Activated naive CD4-positive, alpha-beta T cell treated with anti-CD3 and anti-CD28 coated beads, Interleukin-2, amount 10 ng/mL, durations not matched to agents 7 days and 5 days (primary cell): ENCODE data around the gene PUM2.
"Not testable (repeated sequence)": the region's sequence is repeated elsewhere in the genome, so short reads cannot be mapped to it uniquely, and the experiment has no call there.

Experiments
- CTCF ChIA-PET: fragments of 350-600 bp; sonication (Branson Sonifier 250); formaldehyde crosslinking; loops from one replicate; lab custom pipeline; 2021; ENCODE audit warnings: antibody characterized with exemption; lab: Charles Lee
- DNase-seq: peaks from one replicate; pipeline ENCODE4 v3.0.0-alpha.2; 2020
- H3K27ac Mint-ChIP-seq: one replicate; pipeline ENCODE4 v1.8.0; 2021; ENCODE audit warnings: mild to moderate bottlenecking, moderate library complexity, mixed read lengths
- H3K27me3 Mint-ChIP-seq: one replicate; pipeline ENCODE4 v1.8.0; 2021; ENCODE audit warnings: mild to moderate bottlenecking, mixed read lengths
- H3K36me3 Mint-ChIP-seq: one replicate; pipeline ENCODE4 v1.8.0; 2021; ENCODE audit warnings: mixed read lengths
- H3K4me1 Mint-ChIP-seq: one replicate; pipeline ENCODE4 v1.8.0; 2021; ENCODE audit warnings: mixed read lengths
- H3K4me3 Mint-ChIP-seq: one replicate; pipeline ENCODE4 v1.8.0; 2021; ENCODE audit warnings: mild to moderate bottlenecking, moderate library complexity, mixed read lengths
- H3K9me3 Mint-ChIP-seq: one replicate; pipeline ENCODE4 v1.8.0; 2021; ENCODE audit warnings: mixed read lengths

Gene PUM2

GRCh38 chr2:20241973-20242726, 108.5 kb downstream of the PUM2 start:
- Mint-ChIP-seq H3K27ac (peak overlapping the region; percentile 28), H3K9me3 (no peaks in the 10 kb centered on the region), H3K27me3 (peaks cover 22% of the 10 kb centered on the region), H3K4me3 (peak overlapping the region; percentile 23), H3K4me1 (peaks cover 6% of the 10 kb centered on the region), H3K36me3 (no peaks in the 10 kb centered on the region)
- CTCF ChIA-PET: interaction anchor here (1.0 to 2.4 kb wide), 6 partner anchors 17 to 402 kb away, joined by 3 to 11 read pairs (median 4); partner anchors contain the start of gene SDC1
- DNase-seq: no peak

GRCh38 chr2:20240291-20240690, 110.4 kb downstream of the PUM2 start:
- H3K27ac Mint-ChIP-seq, DNase-seq, H3K4me1 Mint-ChIP-seq, H3K9me3 Mint-ChIP-seq, H3K4me3 Mint-ChIP-seq, H3K36me3 Mint-ChIP-seq, CTCF ChIA-PET: not testable (repeated sequence)
- H3K27me3 Mint-ChIP-seq: peaks cover 30% of the 10 kb centered on the region

DNA sequence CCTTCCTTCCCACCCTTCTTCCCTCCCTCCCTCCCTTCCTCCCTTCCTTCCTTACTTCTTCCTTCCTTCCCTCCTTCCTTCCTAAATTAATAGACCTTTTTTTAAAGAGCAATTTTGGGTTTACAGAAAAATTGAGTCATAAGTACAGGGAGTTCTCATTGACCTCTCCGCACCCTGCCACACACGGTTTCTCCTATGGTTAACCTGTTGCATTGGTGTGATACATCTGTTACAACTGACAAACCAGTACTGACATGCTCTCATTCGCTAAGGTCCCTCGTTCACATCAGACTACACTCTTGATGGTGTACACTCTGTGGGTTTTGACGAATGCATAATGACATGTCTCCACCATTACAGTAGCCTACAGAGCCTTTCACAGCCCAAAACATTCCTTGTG, 114.1 kb downstream of the PUM2 start:
- H3K27ac Mint-ChIP-seq: no peak overlapping the region
- peaks cover 21% of the 10 kb centered on the region for H3K27me3 Mint-ChIP-seq
- CTCF ChIA-PET: no interaction called here
- H3K9me3 Mint-ChIP-seq: no peaks in the 10 kb centered on the region
- no peak overlapping the region for H3K4me3 Mint-ChIP-seq
- H3K36me3 Mint-ChIP-seq: no peaks in the 10 kb centered on the region
- H3K4me1 Mint-ChIP-seq: no peaks in the 10 kb centered on the region
- DNase-seq: no peak

DNA sequence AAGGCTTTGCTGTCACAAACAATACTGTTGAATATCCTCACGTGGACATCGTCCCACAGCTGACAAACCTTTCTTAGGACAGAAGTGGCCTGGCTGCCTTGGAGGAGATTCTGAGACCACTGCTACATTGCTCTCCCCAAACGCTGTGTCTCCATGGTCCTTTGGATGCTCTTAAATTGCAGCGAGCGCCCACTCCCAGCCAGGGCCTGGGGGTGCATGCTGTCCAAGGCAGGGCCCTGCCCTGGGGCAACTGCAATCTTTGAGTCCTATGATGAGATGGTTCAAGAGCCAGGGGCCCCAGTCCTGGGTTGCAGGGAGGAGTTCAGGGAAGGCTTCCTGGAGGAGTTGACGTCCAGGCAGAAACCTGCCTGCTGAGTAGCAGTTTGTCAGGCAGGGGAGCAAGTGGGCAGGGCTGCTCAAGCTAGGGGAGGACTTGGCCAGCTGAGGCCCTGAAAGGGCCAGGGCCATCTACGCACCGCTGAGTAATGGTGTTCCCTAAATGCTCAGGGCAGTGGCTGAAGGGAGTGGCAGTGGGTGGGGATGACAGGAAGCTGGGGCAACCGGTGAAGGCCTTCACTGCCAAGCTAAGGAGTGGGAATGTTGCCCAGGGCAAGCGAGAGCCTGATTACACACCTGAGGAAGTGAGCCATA, 114.9 kb downstream of the PUM2 start:
- CTCF ChIA-PET: no interaction called here
- no peaks in the 10 kb centered on the region for H3K9me3 Mint-ChIP-seq
- no peak for DNase-seq
- no peak overlapping the region for H3K27ac Mint-ChIP-seq
- H3K27me3 Mint-ChIP-seq: peaks cover 23% of the 10 kb centered on the region
- H3K4me3 Mint-ChIP-seq: no peak overlapping the region
- no peaks in the 10 kb centered on the region for H3K36me3 Mint-ChIP-seq
- H3K4me1 Mint-ChIP-seq: no peaks in the 10 kb centered on the region

GRCh38 chr2:20234597-20234996, 116.0 kb downstream of the PUM2 start:
- H3K4me1 Mint-ChIP-seq, DNase-seq, H3K4me3 Mint-ChIP-seq, H3K36me3 Mint-ChIP-seq, H3K9me3 Mint-ChIP-seq, H3K27ac Mint-ChIP-seq, CTCF ChIA-PET: not testable (repeated sequence)
- H3K27me3 Mint-ChIP-seq: peaks cover 27% of the 10 kb centered on the region

GRCh38 chr2:20232837-20233207, 117.8 kb downstream of the PUM2 start:
- DNase-seq: no peak
- Mint-ChIP-seq H3K36me3 (no peaks in the 10 kb centered on the region), H3K4me3 (no peak overlapping the region), H3K4me1 (no peaks in the 10 kb centered on the region), H3K27me3 (peaks cover 41% of the 10 kb centered on the region), H3K9me3 (no peaks in the 10 kb centered on the region), H3K27ac (no peak overlapping the region)
- CTCF ChIA-PET: no interaction called here

DNA sequence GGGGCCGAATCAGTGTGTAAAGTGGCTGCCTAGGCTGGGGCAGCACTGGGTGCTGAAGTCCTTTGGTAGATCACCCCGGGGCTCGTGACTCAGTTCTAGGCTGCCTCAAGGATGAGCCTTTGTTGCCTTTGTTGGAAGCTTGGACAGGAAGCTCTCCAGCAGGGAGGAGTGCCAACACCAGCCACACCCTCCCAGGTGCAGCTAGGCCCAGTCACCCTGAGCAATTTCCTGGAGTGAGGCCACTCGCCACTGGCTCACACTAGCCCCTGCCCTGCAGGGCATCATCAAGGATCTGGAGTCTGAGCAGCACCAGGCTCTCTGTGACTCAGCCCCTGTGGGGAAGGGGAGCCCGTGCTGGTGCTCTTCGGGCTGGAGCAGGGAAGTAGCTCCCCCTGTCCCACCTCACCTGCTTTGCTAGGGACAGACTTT, 119.0 kb downstream of the PUM2 start:
- DNase-seq: no peak
- H3K9me3 Mint-ChIP-seq: no peaks in the 10 kb centered on the region
- no peaks in the 10 kb centered on the region for H3K36me3 Mint-ChIP-seq
- no peak overlapping the region for H3K27ac Mint-ChIP-seq
- CTCF ChIA-PET: no interaction called here
- H3K4me1 Mint-ChIP-seq: no peaks in the 10 kb centered on the region
- H3K4me3 Mint-ChIP-seq: no peak overlapping the region
- peaks cover 47% of the 10 kb centered on the region for H3K27me3 Mint-ChIP-seq

- no peak for DNase-seq
- Mint-ChIP-seq H3K36me3 (no peaks in the 10 kb centered on the region), H3K27ac (no peak overlapping the region), H3K4me1 (peaks cover under 1% of the 10 kb centered on the region), H3K9me3 (no peaks in the 10 kb centered on the region), H3K27me3 (peaks cover 51% of the 10 kb centered on the region), H3K4me3 (no peak overlapping the region)
- CTCF ChIA-PET: no interaction called here
Observed at GRCh38 chr2:20231159-20231558, 119.5 kb downstream of the PUM2 start.

GRCh38 chr2:20230114-20230425, 120.6 kb downstream of the PUM2 start:
- Mint-ChIP-seq H3K36me3 (no peaks in the 10 kb centered on the region), H3K27ac (no peak overlapping the region), H3K27me3 (peaks cover 55% of the 10 kb centered on the region), H3K4me3 (no peak overlapping the region), H3K9me3 (no peaks in the 10 kb centered on the region), H3K4me1 (peaks cover 8% of the 10 kb centered on the region)
- CTCF ChIA-PET: no interaction called here
- DNase-seq: no peak

GRCh38 chr2:20229322-20230113, 121.1 kb downstream of the PUM2 start:
- Mint-ChIP-seq H3K9me3 (no peaks in the 10 kb centered on the region), H3K36me3 (no peaks in the 10 kb centered on the region), H3K4me3 (no peak overlapping the region), H3K4me1 (peaks cover 8% of the 10 kb centered on the region), H3K27me3 (peaks cover 60% of the 10 kb centered on the region), H3K27ac (no peak overlapping the region)
- DNase-seq: no peak
- CTCF ChIA-PET: no interaction called here

- H3K36me3 Mint-ChIP-seq: no peaks in the 10 kb centered on the region
- peak; percentile 9 for DNase-seq
- no peaks in the 10 kb centered on the region for H3K9me3 Mint-ChIP-seq
- peaks cover 70% of the 10 kb centered on the region for H3K27me3 Mint-ChIP-seq
- H3K4me3 Mint-ChIP-seq: no peak overlapping the region
- H3K4me1 Mint-ChIP-seq: peaks cover 10% of the 10 kb centered on the region
- H3K27ac Mint-ChIP-seq: no peak overlapping the region
- CTCF ChIA-PET: no interaction called here
Observed at GRCh38 chr2:20227894-20228505, 122.6 kb downstream of the PUM2 start.

GRCh38 chr2:20226152-20226545, 124.5 kb downstream of the PUM2 start:
- CTCF ChIA-PET: interaction anchor here (0.8 to 1.7 kb wide), 11 partner anchors 10 to 418 kb away, joined by 3 to 7 read pairs (median 3); no protein-coding TSS in a partner anchor
- DNase-seq: no peak
- Mint-ChIP-seq H3K4me1 (peaks cover 10% of the 10 kb centered on the region), H3K27ac (no peak overlapping the region), H3K4me3 (peak overlapping the region; percentile 55), H3K9me3 (no peaks in the 10 kb centered on the region), H3K27me3 (peaks cover 81% of the 10 kb centered on the region), H3K36me3 (no peaks in the 10 kb centered on the region)

DNA sequence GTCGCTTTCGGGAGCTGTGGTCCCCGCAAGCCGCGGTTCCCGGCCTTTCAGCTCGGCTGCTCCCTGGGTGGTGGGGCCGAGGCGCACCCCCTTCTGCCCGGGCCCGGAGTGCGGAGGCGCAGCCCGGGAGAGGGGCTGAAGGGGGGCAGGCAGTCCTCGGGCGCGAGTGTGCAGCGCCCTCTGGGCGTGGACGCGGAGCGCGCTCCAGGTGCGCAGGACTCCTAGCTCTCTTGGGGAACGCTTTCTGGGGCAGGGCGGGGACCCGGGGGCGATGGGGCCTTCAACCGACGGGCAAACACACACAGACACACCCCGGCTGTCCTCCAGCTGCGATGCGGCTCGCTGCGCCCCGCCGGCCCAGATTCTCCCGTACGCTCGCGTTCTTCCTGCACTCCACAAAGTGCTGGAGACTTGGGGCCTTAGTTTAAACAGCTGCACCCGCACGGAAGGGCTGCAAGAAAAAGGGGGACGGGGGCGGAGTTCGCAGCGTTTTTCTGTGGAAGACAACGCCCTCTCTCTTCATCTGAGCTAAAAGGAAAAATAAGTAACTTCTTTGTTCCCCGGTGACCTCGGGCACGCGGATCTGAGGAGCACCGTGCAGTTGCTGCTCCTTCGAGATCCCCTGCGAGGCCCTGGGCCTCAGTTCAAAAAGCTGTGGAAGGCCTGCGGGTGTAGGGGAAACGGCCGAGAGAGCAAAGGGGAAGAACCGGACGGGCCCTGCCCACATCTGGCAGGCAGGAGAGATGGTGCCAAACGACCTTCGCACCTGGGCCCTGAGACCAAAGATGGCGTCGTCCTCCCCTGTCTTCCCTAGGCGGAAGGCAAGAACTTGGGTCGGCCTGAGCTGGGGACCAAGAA, 125.1 kb downstream of the PUM2 start:
- DNase-seq: peak; percentile 58
- Mint-ChIP-seq H3K36me3 (no peaks in the 10 kb centered on the region), H3K4me3 (peak overlapping the region; percentile 55), H3K27ac (no peak overlapping the region), H3K9me3 (no peaks in the 10 kb centered on the region), H3K4me1 (peaks cover 10% of the 10 kb centered on the region), H3K27me3 (peaks cover 80% of the 10 kb centered on the region)
- CTCF ChIA-PET: interaction anchor here (0.8 to 1.7 kb wide), 17 partner anchors 9 to 418 kb away, joined by 3 to 9 read pairs (median 4); no protein-coding TSS in a partner anchor
